GM12873 (cell line): Measurements from ENCODE around the gene SART1.

ENCODE experiments used
- TF ChIP-seq, protein P1 (sequence below): IDR thresholded peaks from 2 replicates; pipeline ENCODE4 v1.5.1; 2012; ENCODE audit warnings: low read depth, mild to moderate bottlenecking, moderate library complexity, low read length, control low read depth; ENCODE audit not compliant: insufficient read depth; ENCODE audit errors: missing control alignments

The SART1 gene

DNA sequence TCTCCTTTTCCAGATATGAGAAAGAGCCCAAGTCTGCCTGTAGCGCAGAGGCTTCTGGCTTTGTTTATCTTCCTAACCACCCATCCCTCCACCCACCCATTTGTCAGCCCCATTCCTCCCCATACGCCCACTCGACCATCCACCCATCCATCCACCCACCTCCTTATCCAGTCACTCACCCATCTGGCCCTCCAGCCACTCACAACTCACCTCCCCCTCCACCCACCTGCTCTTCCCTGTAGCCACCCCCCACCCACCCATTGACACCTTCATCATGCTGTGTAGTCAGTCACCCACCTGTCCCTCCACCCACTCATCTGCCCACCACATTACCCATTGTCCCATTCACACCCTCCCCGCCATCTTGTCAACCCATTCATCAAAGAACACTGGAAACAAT lies 55.8 kb downstream of the SART1 start:
- TF ChIP-seq, protein P1, sequence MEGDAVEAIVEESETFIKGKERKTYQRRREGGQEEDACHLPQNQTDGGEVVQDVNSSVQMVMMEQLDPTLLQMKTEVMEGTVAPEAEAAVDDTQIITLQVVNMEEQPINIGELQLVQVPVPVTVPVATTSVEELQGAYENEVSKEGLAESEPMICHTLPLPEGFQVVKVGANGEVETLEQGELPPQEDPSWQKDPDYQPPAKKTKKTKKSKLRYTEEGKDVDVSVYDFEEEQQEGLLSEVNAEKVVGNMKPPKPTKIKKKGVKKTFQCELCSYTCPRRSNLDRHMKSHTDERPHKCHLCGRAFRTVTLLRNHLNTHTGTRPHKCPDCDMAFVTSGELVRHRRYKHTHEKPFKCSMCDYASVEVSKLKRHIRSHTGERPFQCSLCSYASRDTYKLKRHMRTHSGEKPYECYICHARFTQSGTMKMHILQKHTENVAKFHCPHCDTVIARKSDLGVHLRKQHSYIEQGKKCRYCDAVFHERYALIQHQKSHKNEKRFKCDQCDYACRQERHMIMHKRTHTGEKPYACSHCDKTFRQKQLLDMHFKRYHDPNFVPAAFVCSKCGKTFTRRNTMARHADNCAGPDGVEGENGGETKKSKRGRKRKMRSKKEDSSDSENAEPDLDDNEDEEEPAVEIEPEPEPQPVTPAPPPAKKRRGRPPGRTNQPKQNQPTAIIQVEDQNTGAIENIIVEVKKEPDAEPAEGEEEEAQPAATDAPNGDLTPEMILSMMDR, result no peak

- TF ChIP-seq, protein P1, result no peak
These were observed 58.7 kb downstream of the SART1 start for GRCh38 chr11:66020212-66020611.

DNA sequence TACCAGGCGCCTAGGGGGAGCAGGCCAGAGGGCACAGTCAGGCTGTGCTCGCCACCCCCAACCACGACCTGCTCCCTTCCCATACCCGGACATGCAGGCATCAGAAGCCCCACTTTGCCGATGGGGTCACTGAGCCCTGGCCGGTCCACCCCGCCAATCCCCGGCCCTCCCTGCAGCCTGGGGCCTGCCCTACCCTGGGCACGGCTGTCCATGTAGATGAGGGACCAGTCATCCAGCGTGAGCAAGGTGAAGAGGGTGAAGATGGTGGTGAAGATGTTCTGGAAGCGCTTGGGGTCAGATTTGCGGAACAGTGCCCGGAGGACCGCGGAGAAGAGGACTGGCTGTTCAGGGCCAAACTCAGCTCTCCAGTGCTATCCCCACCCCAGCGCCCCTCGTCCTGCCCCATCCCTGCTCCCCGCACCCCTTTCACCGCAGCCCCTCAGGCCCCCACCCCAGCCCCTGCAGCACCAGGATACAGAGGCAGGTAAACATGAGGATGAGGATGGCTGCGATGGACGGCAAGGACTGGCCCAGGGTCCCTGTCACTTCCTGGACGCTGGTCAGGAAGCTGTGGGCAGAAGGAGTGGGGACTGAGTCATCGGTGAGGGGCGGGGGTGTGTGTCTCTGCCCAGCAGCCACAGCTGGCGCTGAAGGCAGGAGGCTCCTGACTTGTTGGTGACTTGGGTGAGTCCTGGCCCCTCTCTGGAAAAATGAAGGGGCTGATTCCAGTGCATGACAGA lies 59.3 kb downstream of the SART1 start:
- TF ChIP-seq, protein P1, result no peak

GRCh38 chr11:66022401-66023185 lies 61.1 kb downstream of the SART1 start:
- TF ChIP-seq, protein P1, result peak; percentile 90

DNA sequence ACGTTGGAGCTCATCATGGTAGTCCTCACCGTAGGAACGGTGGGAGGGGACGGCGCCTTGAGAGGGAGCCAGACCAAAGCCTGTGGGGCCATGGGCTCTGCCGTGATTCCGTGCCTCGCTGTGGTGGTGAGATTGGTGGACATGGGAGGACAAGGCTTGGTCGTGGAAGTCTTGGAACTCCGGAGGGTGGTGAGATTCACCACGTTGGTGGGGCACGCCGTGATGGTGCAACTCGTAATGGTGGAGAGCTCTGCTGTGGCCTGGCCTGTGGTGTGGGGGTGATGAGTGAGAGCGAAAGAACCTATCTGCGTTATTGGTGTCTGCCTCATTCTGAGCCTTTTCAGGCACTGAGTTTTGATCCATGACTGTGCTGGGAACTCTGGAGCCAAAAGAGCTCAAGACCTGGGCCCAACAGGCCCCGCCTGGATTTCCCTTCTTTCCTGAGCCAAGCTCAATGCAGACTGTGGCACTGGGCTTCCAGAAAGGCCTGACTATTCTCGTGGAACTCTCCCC lies 64.5 kb downstream of the SART1 start, which contains the start of gene CATSPER1:
TSS of gene CATSPER1 (minus strand) at position 463 of the 513 bp plus-strand sequence. CDS start at position 363, 100 bp downstream.
- TF ChIP-seq, protein P1, result no peak
